ENCODE measurements around the gene PKIG. TPM values are rescaled to one million over a fixed set of nuclear protein-coding genes. Genes with fewer than 3 reads are reported as not detected.

Gene PKIG
- total RNA-seq, 2 experiments from 2014 or later, result 1.1 to 1.6 TPM

- DNase-seq (no peak), ATAC-seq (no peak)
- CTCF ChIA-PET, result no interaction called here
- Mint-ChIP-seq H3K9me3 (ENCODE audit: low read depth) (no peaks in the 10 kb centered on the region), H3K27ac (no peak overlapping the region), H3K36me3 (no peaks in the 10 kb centered on the region), H3K4me3 (no peak overlapping the region), H3K27me3 (peaks cover 5% of the 10 kb centered on the region), H3K4me1 (no peaks in the 10 kb centered on the region)
Measured at GRCh38 chr20:44592366-44592765, 10.0 kb downstream of the PKIG start.

GRCh38 chr20:44593751-44594150 lies 11.4 kb downstream of the PKIG start:
- Mint-ChIP-seq H3K36me3 (no peaks in the 10 kb centered on the region), H3K27me3 (no peaks in the 10 kb centered on the region), H3K9me3 (ENCODE audit: low read depth) (no peaks in the 10 kb centered on the region), H3K27ac (no peak overlapping the region), H3K4me1 (peaks cover 7% of the 10 kb centered on the region), H3K4me3 (no peak overlapping the region)
- ATAC-seq (no peak), DNase-seq (no peak)
- CTCF ChIA-PET, result interaction anchor here (1.1 kb wide), 1 partner anchor 91 kb away, joined by 3 read pairs; no protein-coding TSS in a partner anchor

DNA sequence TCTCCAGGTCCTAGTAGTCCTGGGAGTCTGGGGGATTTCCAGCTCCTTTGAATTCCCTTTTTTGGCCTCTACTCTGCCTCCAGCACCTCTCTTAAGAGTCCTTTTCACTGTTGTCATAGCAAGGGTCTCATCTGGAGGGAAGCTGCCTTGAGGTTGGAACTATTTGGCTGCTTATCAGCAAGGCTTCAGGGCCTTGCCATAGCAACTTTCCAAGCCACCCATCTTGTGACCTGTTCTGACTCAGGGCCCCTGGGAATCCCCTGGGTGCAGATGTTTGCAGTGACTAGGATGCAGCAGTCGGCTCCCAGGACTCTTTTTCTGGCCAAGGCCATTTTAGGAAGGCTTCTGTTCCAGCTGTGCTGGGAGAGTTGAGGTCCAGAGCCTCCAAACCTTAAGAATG lies 12.4 kb downstream of the PKIG start:
- DNase-seq, result no peak
- no peak overlapping the region for H3K4me3 Mint-ChIP-seq
- ATAC-seq, result no peak
- peaks cover 11% of the 10 kb centered on the region for H3K4me1 Mint-ChIP-seq
- CTCF ChIA-PET, result interaction anchor here (1.1 to 1.3 kb wide), 3 partner anchors 15 to 92 kb away, joined by 3 to 8 read pairs (median 3); no protein-coding TSS in a partner anchor
- no peaks in the 10 kb centered on the region for H3K27me3 Mint-ChIP-seq
- no peak overlapping the region for H3K27ac Mint-ChIP-seq
- H3K36me3 Mint-ChIP-seq, result no peaks in the 10 kb centered on the region
- no peaks in the 10 kb centered on the region for H3K9me3 Mint-ChIP-seq (ENCODE audit: low read depth)

- Mint-ChIP-seq H3K36me3 (no peaks in the 10 kb centered on the region), H3K9me3 (ENCODE audit: low read depth) (no peaks in the 10 kb centered on the region), H3K27ac (no peak overlapping the region), H3K4me1 (peaks cover 11% of the 10 kb centered on the region), H3K4me3 (no peak overlapping the region), H3K27me3 (no peaks in the 10 kb centered on the region)
- CTCF ChIA-PET, result no interaction called here
- ATAC-seq (no peak), DNase-seq (no peak)
Measured at GRCh38 chr20:44596010-44596409, 13.6 kb downstream of the PKIG start.

- Mint-ChIP-seq H3K36me3 (no peaks in the 10 kb centered on the region), H3K4me1 (peaks cover 11% of the 10 kb centered on the region), H3K27me3 (no peaks in the 10 kb centered on the region), H3K9me3 (ENCODE audit: low read depth) (no peaks in the 10 kb centered on the region), H3K4me3 (no peak overlapping the region), H3K27ac (no peak overlapping the region)
- ATAC-seq (no peak), DNase-seq (no peak)
- CTCF ChIA-PET, result interaction anchor here (2.6 kb wide), 1 partner anchor 14 kb away, joined by 12 read pairs; no protein-coding TSS in a partner anchor
Measured at GRCh38 chr20:44596876-44597275, 14.5 kb downstream of the PKIG start.

DNA sequence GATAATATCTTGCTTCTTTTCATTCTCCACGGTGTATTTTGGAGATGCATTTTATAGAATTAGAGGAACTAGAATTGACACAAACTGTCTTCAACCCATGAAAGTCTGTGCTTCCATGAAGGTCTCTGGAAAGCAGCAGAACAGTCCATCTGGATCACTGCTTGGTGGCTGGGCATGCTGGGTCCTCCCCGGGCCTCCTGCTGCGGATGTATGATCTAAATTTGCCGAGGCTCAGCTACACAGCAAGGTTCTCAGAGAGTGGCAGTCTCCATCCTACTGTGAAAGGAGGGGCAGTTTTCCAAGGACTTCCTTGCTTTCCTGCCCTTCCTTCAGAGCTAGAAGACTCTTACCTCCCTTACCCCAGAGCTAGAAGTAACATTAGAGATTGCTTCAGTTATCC lies 15.1 kb downstream of the PKIG start:
- no peaks in the 10 kb centered on the region for H3K27me3 Mint-ChIP-seq
- H3K4me1 Mint-ChIP-seq, result peaks cover 11% of the 10 kb centered on the region
- no peak for ATAC-seq
- H3K27ac Mint-ChIP-seq, result no peak overlapping the region
- H3K4me3 Mint-ChIP-seq, result no peak overlapping the region
- CTCF ChIA-PET, result interaction anchor here (0.8 to 2.6 kb wide), 3 partner anchors 12 to 208 kb away, joined by 3 to 12 read pairs (median 6); no protein-coding TSS in a partner anchor
- no peaks in the 10 kb centered on the region for H3K36me3 Mint-ChIP-seq
- DNase-seq, result no peak
- no peaks in the 10 kb centered on the region for H3K9me3 Mint-ChIP-seq (ENCODE audit: low read depth)

DNA sequence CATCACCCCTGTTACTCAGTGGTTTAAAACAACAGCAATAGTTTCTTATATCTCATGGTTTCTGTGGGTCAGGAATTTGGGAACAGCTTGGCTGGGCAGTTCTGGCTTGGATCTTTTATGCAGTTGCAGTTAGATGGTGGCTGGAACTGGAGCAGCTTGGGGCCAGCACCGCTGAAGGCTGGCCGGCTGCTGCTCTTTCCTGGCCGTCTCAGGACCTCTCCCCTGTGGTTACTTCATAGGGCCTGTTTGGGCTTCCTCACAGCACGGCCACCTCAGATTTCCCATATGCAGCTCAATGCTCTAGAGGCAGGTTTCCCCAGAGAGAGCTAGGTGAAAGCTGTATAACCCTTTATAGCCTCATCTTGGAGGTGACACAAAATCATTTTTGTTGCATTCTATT lies 15.6 kb downstream of the PKIG start:
- Mint-ChIP-seq H3K4me3 (no peak overlapping the region), H3K36me3 (no peaks in the 10 kb centered on the region), H3K9me3 (ENCODE audit: low read depth) (no peaks in the 10 kb centered on the region), H3K27ac (peak overlapping the region; percentile 58), H3K27me3 (no peaks in the 10 kb centered on the region), H3K4me1 (peaks cover 11% of the 10 kb centered on the region)
- CTCF ChIA-PET, result interaction anchor here (0.8 to 2.6 kb wide), 6 partner anchors 12 to 215 kb away, joined by 3 to 12 read pairs (median 3); partner anchors contain the start of gene SERINC3
- ATAC-seq, result no peak
- DNase-seq, result no peak

GRCh38 chr20:44598423-44599305 lies 16.3 kb downstream of the PKIG start:
- Mint-ChIP-seq H3K36me3 (no peaks in the 10 kb centered on the region), H3K9me3 (ENCODE audit: low read depth) (no peaks in the 10 kb centered on the region), H3K4me1 (peaks cover 11% of the 10 kb centered on the region), H3K4me3 (peak overlapping the region; percentile 44), H3K27me3 (no peaks in the 10 kb centered on the region), H3K27ac (peak overlapping the region; percentile 58)
- DNase-seq, result no peak
- peak; percentile 76 for ATAC-seq
- CTCF ChIA-PET, result interaction anchor here (0.8 to 2.6 kb wide), 7 partner anchors 10 to 216 kb away, joined by 3 to 12 read pairs (median 3); partner anchors contain the start of gene SERINC3

DNA sequence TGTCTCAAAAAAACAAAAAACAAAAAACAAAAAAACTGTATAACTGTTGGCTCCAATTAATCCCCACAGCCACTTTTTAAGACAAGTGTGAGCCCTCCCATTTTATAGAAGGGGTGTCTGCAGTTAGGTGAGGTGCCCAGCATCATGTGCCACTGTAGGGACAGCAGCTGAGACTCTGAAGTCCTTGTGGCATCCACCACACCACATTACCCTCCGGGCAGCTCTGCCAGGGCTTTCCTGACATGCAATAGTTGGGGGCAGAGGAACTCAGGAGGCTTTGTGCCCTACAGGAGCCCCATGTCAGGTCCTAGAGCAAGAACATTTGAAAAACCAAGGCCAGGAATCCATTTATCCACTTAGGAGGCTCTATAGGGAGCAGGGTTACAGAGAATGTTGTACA lies 17.3 kb downstream of the PKIG start:
- Mint-ChIP-seq H3K4me3 (no peak overlapping the region), H3K36me3 (no peaks in the 10 kb centered on the region), H3K27ac (no peak overlapping the region), H3K27me3 (no peaks in the 10 kb centered on the region), H3K4me1 (peaks cover 11% of the 10 kb centered on the region), H3K9me3 (ENCODE audit: low read depth) (no peaks in the 10 kb centered on the region)
- DNase-seq (no peak), ATAC-seq (no peak)
- CTCF ChIA-PET, result interaction anchor here (1.3 kb wide), 1 partner anchor 13 kb away, joined by 3 read pairs; no protein-coding TSS in a partner anchor

- ATAC-seq (no peak), DNase-seq (no peak)
- no peaks in the 10 kb centered on the region for H3K27me3 Mint-ChIP-seq
- H3K9me3 Mint-ChIP-seq (ENCODE audit: low read depth), result no peaks in the 10 kb centered on the region
- no peaks in the 10 kb centered on the region for H3K36me3 Mint-ChIP-seq
- no peak overlapping the region for H3K4me3 Mint-ChIP-seq
- CTCF ChIA-PET, result interaction anchor here (1.3 kb wide), 1 partner anchor 14 kb away, joined by 3 read pairs; no protein-coding TSS in a partner anchor
- H3K4me1 Mint-ChIP-seq, result peaks cover 11% of the 10 kb centered on the region
- H3K27ac Mint-ChIP-seq, result no peak overlapping the region
Measured at GRCh38 chr20:44600301-44600700, 17.9 kb downstream of the PKIG start.

GRCh38 chr20:44600758-44601201 lies 18.4 kb downstream of the PKIG start:
- Mint-ChIP-seq H3K4me1 (peaks cover 11% of the 10 kb centered on the region), H3K9me3 (ENCODE audit: low read depth) (no peaks in the 10 kb centered on the region), H3K27ac (no peak overlapping the region), H3K27me3 (no peaks in the 10 kb centered on the region), H3K36me3 (no peaks in the 10 kb centered on the region), H3K4me3 (no peak overlapping the region)
- no peak for DNase-seq
- CTCF ChIA-PET, result interaction anchor here (1.3 kb wide), 1 partner anchor 14 kb away, joined by 3 read pairs; no protein-coding TSS in a partner anchor
- ATAC-seq, result no peak

- H3K9me3 Mint-ChIP-seq (ENCODE audit: low read depth), result no peaks in the 10 kb centered on the region
- H3K4me1 Mint-ChIP-seq, result peaks cover 11% of the 10 kb centered on the region
- H3K27ac Mint-ChIP-seq, result no peak overlapping the region
- no peak overlapping the region for H3K4me3 Mint-ChIP-seq
- no peaks in the 10 kb centered on the region for H3K27me3 Mint-ChIP-seq
- CTCF ChIA-PET, result interaction anchor here (1.3 kb wide), 1 partner anchor 9 kb away, joined by 4 read pairs; no protein-coding TSS in a partner anchor
- H3K36me3 Mint-ChIP-seq, result no peaks in the 10 kb centered on the region
- no peak for DNase-seq
- no peak for ATAC-seq
Measured at GRCh38 chr20:44601236-44601671, 18.9 kb downstream of the PKIG start.

DNA sequence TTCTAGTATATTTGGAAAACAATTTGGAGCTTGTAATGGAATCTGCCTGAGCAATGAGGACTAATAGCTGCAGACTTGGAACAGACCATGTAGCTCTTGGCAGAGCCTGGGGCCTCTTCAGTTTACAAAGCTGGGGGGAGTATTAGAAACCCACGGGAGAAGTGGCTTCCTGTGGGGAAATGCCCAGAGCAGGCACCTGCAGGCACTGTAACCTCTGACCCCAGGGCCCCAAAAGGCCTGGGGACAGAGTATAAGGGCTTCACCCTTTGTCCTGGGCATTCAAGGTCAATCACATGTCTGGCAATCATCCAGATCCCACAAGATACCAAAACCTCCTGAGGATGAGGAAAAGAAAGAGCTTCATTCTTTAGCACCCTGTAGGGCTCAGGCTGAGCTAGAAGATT lies 19.4 kb downstream of the PKIG start:
- no peaks in the 10 kb centered on the region for H3K9me3 Mint-ChIP-seq (ENCODE audit: low read depth)
- H3K4me3 Mint-ChIP-seq, result no peak overlapping the region
- no peaks in the 10 kb centered on the region for H3K27me3 Mint-ChIP-seq
- DNase-seq, result no peak
- H3K27ac Mint-ChIP-seq, result no peak overlapping the region
- CTCF ChIA-PET, result interaction anchor here (1.3 kb wide), 1 partner anchor 8 kb away, joined by 4 read pairs; no protein-coding TSS in a partner anchor
- ATAC-seq, result no peak
- H3K36me3 Mint-ChIP-seq, result no peaks in the 10 kb centered on the region
- H3K4me1 Mint-ChIP-seq, result peaks cover 11% of the 10 kb centered on the region

Data from activated CD8-positive, alpha-beta memory T cell treated with anti-CD3 and anti-CD28 coated beads, Interleukin-2, amount 10 ng/mL, durations not matched to agents 7 days and 5 days (primary cell).